Activated CD8-positive, alpha-beta T cell treated with anti-CD3 and anti-CD28 coated beads for 36 hours (primary cell): ENCODE data around the gene CSNK2A1. TPM values are rescaled to one million over a fixed set of nuclear protein-coding genes. Genes with fewer than 3 reads are reported as not detected.
"Not testable (repeated sequence)": the region's sequence is repeated elsewhere in the genome, so short reads cannot be mapped to it uniquely, and the experiment has no call there.

Source experiments
- ATAC-seq: fragments of 200-7000 bp; cut with Tn5 transposase; one replicate; pipeline ENCODE4 v1.10.0; 2021; ENCODE audit warnings: mild to moderate bottlenecking, moderate library complexity
- CTCF ChIA-PET: fragments of 350-600 bp; sonication (Branson Sonifier 250); formaldehyde crosslinking; loops from one replicate; lab custom pipeline; 2021; ENCODE audit warnings: antibody characterized with exemption; lab: Charles Lee
- POLR2A ChIA-PET: fragments of 350-600 bp; sonication (Branson Sonifier 250); formaldehyde crosslinking; loops from one replicate; lab custom pipeline; 2021; ENCODE audit warnings: antibody characterized with exemption; lab: Charles Lee
- DNase-seq: peaks from one replicate; pipeline ENCODE4 v3.0.0-alpha.2; 2020
- H3K27ac Mint-ChIP-seq: one replicate; pipeline ENCODE4 v1.8.0; 2021; ENCODE audit warnings: mild to moderate bottlenecking, mixed read lengths
- H3K27me3 Mint-ChIP-seq: one replicate; pipeline ENCODE4 v1.8.0; 2021; ENCODE audit warnings: mixed read lengths
- H3K36me3 Mint-ChIP-seq: one replicate; pipeline ENCODE4 v1.8.0; 2021; ENCODE audit warnings: low read depth, mixed read lengths
- H3K4me1 Mint-ChIP-seq: one replicate; pipeline ENCODE4 v1.8.0; 2021; ENCODE audit warnings: low read depth, mixed read lengths
- H3K4me3 Mint-ChIP-seq: one replicate; pipeline ENCODE4 v1.8.0; 2021; ENCODE audit warnings: mild to moderate bottlenecking, moderate library complexity, mixed read lengths
- H3K9me3 Mint-ChIP-seq: one replicate; pipeline ENCODE4 v1.8.0; 2021; ENCODE audit warnings: mixed read lengths
- intact Hi-C: fragments of 100-400 bp; cut with micrococcal nuclease; formaldehyde crosslinking; loops from one replicate; pipeline ENCODE4 v1.10.0; 2022
- total RNA-seq, 2 experiments: library from RNA; stranded (reverse); gene quantifications; one replicate each; pipeline ENCODE4 v1.2.3, GENCODE V29; 2021
- TF ChIP-seq, protein P1 (sequence below): fragments of 200-600 bp; IDR thresholded peaks from one replicate; pipeline ENCODE4 v1.8.0; 2022; ENCODE audit warnings: antibody characterized with exemption, mild to moderate bottlenecking

CSNK2A1 gene
- total RNA-seq, 2 experiments from 2014 or later = 169 to 174 TPM

DNA sequence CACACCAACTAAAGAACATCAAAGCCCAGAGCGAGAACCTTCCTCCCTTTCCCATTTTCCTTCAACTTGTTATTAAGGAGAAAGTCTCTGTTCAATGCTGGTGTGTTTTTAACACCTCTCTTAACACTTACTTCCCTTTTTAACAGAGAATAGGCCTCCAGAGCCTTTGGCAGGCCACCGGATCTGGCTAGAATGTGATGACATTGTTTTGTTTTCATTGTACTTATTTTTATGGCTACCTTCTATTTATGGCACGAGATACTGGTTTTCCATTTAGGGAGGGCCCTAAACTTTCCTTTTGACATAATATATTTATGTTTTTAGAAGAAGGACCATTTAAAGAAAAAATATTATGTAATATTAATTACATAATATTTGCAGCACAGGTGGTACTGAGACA lies 44.9 kb upstream of the CSNK2A1 start:
- DNase-seq (no peak), ATAC-seq (no peak)
- CTCF ChIA-PET = no interaction called here
- Mint-ChIP-seq H3K27ac (no peak overlapping the region), H3K4me3 (no peak overlapping the region), H3K36me3 (no peaks in the 10 kb centered on the region), H3K27me3 (peaks cover 20% of the 10 kb centered on the region), H3K9me3 (no peaks in the 10 kb centered on the region), H3K4me1 (no peaks in the 10 kb centered on the region)
- POLR2A ChIA-PET = no interaction called here
- TF ChIP-seq, protein P1, sequence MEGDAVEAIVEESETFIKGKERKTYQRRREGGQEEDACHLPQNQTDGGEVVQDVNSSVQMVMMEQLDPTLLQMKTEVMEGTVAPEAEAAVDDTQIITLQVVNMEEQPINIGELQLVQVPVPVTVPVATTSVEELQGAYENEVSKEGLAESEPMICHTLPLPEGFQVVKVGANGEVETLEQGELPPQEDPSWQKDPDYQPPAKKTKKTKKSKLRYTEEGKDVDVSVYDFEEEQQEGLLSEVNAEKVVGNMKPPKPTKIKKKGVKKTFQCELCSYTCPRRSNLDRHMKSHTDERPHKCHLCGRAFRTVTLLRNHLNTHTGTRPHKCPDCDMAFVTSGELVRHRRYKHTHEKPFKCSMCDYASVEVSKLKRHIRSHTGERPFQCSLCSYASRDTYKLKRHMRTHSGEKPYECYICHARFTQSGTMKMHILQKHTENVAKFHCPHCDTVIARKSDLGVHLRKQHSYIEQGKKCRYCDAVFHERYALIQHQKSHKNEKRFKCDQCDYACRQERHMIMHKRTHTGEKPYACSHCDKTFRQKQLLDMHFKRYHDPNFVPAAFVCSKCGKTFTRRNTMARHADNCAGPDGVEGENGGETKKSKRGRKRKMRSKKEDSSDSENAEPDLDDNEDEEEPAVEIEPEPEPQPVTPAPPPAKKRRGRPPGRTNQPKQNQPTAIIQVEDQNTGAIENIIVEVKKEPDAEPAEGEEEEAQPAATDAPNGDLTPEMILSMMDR = no peak
- intact Hi-C loops = no loop called here

DNA sequence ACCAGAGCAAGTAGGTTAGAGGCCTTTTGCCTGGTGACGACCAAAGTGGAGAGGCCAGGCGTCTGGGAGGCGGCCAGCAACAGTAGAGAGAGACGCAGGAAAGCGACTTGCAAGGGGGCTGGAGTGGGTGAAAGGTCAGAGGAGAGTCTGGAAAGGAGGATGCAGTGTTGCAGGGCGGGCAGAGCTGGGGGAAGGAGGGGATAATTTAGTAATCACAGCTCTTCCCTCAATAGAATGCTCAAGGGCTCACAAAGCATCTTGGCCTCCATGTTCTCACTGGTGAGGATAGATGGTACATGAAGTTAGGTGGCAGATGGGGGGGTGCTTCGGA lies 41.3 kb upstream of the CSNK2A1 start:
- intact Hi-C loops = no loop called here
- ATAC-seq (no peak), DNase-seq (no peak)
- H3K27me3 Mint-ChIP-seq = peaks cover 12% of the 10 kb centered on the region
- H3K4me1 Mint-ChIP-seq = no peaks in the 10 kb centered on the region
- ChIA-PET CTCF (no interaction called here), POLR2A (no interaction called here)
- TF ChIP-seq, protein P1 = no peak
- H3K36me3 Mint-ChIP-seq = no peaks in the 10 kb centered on the region
- no peak overlapping the region for H3K4me3 Mint-ChIP-seq
- H3K27ac Mint-ChIP-seq = no peak overlapping the region
- no peaks in the 10 kb centered on the region for H3K9me3 Mint-ChIP-seq

DNA sequence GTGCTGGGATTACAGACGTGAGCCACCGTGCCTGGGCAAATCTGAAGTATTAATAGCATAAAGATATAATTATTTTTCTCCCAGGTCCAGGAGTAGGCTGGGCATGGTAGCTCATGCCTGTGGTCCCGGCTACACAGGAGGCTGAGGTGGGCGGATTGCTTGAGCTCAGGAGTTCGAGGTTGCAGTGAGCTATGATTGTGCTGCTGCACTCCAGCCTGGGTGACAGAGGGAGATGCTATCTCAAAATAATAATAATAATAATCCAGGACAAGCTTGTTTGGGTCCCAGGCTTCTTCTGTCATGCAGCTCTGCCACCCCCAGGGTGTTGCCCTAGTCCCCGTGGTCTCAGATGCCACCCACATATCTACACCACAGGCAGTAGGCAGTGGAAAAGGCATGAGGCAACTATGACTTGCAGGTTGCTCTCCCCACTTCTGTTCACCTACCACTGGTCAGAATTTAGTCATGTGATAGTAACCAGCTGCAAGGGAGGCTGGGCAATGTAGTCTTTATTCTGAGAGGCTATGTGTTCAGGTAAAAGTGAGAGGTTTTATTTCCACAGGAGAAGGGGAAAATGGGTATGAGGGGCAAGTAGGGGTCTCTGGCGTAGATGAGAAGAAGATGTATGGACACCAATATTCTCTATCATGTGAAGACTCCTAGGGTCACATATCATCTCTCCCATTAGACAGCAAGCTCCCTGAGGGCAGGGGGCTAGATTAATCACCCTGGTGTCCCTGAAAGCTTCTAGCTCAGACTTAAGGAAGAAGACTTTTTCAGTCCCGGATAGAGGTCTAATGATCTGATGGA lies 40.8 kb upstream of the CSNK2A1 start:
- Mint-ChIP-seq H3K4me3 (no peak overlapping the region), H3K4me1 (no peaks in the 10 kb centered on the region), H3K27me3 (peaks cover 12% of the 10 kb centered on the region), H3K27ac (no peak overlapping the region), H3K36me3 (no peaks in the 10 kb centered on the region), H3K9me3 (no peaks in the 10 kb centered on the region)
- POLR2A ChIA-PET = no interaction called here
- peak; percentile 55 for DNase-seq
- TF ChIP-seq, protein P1 = no peak
- intact Hi-C loops = no loop called here
- CTCF ChIA-PET = interaction anchor here (0.9 kb wide), 1 partner anchor 11 kb away, joined by 3 read pairs; no protein-coding TSS in a partner anchor
- peak; percentile 98 for ATAC-seq

DNA sequence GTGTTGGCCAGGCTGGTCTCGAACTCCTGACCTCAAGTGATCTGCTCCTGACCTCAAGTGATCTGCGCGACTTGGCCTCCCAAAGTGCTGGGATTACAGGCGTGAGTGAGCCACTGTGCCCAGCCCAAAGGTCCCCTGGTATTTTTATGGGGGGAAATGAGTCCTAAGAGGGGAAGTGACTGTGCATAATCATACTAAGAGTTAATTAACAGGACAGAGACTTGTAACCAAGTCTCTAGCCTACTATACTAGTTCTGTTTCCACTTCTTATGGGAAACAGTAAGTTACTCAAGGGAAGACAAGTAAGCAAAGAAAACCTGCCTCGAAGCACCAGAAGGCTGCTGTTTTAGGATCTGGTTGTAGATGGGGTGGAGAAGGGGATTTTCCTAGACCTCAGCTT lies 38.6 kb upstream of the CSNK2A1 start:
- Mint-ChIP-seq H3K9me3 (no peaks in the 10 kb centered on the region), H3K36me3 (no peaks in the 10 kb centered on the region), H3K4me1 (no peaks in the 10 kb centered on the region), H3K27me3 (peaks cover 15% of the 10 kb centered on the region), H3K4me3 (no peak overlapping the region), H3K27ac (no peak overlapping the region)
- ATAC-seq = no peak
- DNase-seq = no peak
- TF ChIP-seq, protein P1 = no peak
- POLR2A ChIA-PET = no interaction called here
- CTCF ChIA-PET = no interaction called here
- intact Hi-C loops = no loop called here

DNA sequence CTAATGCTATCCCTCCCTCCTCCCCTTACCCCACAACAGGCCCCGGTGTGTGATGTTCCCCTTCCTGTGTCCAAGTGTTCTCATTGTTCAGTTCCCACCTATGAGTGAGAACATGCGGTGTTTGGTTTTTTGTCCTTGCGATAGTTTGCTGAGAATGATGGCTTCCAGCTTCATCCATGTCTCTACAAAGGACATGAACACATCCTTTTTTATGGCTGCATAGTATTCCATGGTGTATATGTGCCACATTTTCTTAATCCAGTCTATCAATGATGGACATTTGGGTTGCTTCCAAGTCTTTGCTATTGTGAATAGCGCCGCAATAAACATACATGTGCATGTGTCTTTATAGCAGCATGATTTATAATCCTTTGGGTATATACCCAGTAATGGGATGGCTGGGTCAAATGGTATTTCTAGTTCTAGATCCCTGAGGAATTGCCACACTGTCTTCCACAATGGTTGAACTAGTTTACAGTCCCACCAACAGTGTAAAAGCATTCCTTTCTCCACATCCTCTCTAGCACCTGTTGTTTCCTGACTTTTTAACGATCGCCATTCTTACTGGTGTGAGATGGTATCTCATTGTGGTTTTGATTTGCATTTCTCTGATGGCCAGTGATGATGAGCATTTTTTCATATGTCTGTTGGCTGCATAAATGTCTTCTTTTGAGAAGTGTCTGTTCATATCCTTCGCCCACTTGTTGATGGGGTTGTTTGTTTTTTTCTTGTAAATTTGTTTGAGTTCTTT lies 35.5 kb upstream of the CSNK2A1 start:
- DNase-seq, H3K27ac Mint-ChIP-seq, ATAC-seq, POLR2A ChIA-PET, H3K4me1 Mint-ChIP-seq, H3K36me3 Mint-ChIP-seq, CTCF ChIA-PET, H3K4me3 Mint-ChIP-seq, intact Hi-C loops, H3K9me3 Mint-ChIP-seq: not testable (repeated sequence)
- peaks cover 10% of the 10 kb centered on the region for H3K27me3 Mint-ChIP-seq
